Measurements from ENCODE around the gene ABCB8. TPM values are rescaled to one million over a fixed set of nuclear protein-coding genes. Genes with fewer than 3 reads are reported as not detected.
A peak's percentile ranks its signal among the peaks of the same experiment; 100 is the strongest.
"Not testable (repeated sequence)": the region's sequence is repeated elsewhere in the genome, so short reads cannot be mapped to it uniquely, and the experiment has no call there.

The ABCB8 gene
- polyA plus RNA-seq, 1 donor = 19.9 TPM

DNA sequence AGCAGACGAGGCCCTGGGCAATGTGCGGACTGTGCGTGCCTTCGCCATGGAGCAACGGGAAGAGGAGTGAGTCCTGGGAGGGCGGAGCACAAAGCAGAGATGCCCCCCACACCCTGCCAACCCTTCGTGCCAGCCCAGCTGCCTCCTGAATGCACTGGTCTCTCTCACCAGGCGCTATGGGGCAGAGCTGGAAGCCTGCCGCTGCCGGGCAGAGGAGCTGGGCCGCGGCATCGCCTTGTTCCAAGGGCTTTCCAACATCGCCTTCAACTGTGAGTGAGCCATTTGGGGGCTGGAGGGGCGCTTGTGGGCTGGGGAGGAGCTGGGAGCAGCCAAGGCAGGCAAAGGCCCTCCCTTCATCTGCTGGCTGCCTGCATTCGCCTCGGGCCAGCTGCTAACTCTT is 7.7 kb downstream of the ABCB8 start:
- DNase-seq = no peak

DNA sequence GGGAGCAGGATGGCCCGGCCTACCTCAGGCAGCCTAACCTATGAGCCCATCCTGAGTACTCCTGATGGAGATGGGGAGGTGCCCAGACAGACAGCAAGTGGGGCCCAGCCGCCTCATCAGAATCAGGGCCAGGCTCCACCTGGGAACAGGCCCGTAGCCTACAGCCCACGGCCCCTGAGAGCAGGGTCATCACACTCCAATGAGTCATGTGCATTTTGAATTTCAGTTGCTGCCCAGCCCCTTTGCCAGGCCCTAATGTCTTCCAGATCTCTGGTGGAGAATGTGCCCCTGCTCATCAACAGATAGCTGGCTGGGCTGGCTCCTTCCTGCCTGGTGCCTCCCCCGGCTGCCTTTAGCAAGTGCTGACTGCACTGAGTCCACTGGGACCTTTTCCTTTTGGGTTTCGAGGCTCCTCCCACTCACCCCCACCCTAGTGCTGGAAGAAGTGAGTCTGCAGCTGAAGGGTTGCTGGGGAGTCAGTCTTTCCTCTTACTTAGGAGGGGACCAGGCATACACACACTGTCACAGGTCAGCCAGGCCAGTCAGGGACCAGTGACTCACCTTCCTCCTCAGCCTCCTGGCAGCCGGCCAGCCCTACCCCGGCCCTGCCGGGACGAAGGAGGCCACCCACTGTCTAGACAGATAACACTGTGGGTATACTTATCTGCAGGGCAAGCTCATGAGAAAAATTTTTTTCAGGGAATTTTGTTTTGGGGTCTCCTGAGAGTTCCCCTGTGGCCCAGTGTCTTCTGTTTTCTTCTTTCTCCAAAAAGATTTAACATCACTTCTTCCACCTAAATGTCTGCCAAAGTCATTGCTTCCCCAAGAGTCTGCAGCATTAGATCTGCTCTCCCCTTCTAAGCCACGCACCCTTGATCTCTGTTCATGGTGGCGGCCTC is 10.9 kb downstream of the ABCB8 start:
- no peak for DNase-seq

DNA sequence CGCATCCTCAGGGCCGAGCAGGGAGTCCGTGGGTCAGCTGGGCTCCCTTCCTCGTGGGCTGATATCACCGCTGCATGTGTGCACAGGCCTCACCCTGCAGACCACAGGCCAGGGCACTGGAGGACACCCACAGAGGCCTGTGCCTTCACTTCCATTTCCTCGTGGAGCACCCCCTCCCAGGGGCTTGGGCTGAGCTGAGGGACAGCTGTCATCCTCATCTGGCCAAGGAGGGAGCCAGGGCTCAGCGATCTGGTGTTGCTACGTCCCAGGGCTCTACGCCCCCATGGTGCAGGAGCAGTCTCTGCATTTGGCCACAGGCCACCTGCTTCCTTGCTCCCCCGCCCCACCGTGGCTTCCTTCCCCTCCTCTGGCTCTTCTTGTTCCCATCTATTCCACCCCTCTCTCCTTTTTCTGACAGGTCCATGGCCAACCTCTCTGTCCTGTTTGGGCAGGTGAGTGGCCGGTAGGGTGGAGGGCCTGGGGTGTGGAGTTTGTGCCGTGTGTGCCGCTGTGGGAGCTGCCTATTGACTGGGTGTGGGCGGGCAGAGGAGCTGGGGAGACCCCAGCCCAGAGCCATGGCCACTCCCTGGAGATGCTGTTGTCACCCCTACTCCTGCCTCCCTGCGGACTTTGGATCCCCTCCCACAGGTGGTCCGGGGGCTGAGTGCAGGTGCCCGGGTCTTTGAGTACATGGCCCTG is 11.7 kb downstream of the ABCB8 start:
- no peak for DNase-seq

DNA sequence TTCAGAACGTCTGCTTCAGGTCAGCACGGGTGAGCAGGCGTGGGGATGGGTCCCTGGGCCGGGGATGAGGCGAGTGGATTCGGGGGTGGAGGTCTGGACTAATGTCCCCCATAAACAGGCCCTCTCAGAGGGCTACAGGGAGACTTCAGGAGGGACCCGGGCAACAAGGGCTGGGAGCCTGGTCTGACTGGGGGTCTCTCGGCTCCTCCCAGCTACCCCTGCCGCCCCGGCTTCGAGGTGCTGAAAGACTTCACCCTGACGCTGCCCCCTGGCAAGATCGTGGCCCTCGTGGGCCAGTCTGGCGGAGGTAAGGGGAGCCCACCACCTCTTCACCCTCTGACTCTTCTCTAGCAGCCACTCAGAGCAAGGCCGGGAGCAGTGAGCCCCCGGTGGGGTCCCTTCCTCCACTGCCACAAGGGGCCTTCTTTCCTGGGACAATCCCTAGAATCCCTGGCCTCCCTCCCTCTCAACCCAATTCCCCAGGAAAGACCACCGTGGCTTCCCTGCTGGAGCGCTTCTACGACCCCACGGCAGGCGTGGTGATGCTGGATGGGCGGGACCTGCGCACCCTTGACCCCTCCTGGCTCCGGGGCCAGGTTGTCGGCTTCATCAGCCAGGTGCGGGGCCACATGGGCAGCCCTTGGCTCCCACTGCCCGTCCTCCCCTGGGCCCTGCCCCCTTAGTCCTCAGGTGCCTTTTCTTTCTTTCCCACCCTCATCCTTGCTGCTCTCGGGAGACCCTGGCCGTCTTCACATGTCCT is 12.5 kb downstream of the ABCB8 start:
- DNase-seq = no peak

DNA sequence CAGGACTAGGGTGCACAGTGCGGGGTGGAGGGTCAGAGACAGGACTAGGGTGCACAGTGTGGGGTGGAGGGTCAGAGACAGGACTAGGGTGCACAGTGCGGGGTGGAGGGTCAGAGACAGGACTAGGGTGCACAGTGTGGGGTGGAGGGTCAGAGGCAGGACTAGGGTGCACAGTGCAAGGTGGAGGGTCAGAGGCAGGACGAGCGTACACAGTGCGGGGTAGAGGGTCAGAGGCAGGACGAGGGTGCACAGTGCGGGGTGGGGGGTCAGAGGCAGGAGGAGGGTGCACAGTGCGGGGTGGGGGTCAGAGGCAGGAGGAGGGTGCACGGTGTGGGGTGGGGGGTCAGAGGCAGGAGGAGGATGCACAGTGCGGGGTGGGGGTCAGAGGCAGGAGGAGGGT is 15.2 kb downstream of the ABCB8 start:
- not testable (repeated sequence) for DNase-seq

DNA sequence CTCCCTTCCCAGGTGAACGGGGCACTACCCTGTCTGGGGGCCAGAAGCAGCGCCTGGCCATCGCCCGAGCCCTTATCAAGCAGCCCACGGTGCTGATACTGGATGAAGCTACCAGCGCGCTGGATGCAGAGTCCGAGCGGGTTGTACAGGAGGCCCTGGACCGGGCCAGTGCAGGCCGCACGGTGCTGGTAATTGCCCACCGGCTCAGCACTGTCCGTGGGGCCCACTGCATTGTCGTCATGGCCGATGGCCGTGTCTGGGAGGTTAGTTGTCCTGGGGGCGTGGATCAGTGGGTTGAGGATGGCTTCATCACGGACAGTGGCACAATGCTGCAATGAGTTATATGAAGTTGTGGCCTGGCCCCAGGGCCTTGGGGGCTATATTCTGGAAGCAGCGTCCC is 15.7 kb downstream of the ABCB8 start:
- no peak for DNase-seq

DNA sequence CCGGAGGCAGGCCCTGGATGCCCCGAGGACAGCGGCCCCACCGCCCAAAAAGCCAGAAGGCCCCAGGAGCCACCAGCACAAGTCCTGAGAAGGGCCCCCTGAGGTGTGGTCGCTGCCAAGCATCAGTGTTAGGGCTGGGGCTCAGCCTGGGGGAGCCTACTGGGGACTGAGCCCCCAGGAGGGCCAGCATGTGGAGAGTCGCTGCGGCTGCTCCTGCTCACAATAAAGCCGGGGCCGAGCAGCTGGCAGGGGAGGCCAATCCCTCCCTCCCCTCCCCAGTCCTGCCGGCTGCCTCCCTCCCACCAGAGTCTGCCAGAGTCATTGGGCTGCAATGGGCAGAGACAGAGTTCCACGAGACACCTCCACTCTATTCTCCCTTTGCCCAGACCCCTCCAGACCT is 17.0 kb downstream of the ABCB8 start:
- no peak for DNase-seq

DNA sequence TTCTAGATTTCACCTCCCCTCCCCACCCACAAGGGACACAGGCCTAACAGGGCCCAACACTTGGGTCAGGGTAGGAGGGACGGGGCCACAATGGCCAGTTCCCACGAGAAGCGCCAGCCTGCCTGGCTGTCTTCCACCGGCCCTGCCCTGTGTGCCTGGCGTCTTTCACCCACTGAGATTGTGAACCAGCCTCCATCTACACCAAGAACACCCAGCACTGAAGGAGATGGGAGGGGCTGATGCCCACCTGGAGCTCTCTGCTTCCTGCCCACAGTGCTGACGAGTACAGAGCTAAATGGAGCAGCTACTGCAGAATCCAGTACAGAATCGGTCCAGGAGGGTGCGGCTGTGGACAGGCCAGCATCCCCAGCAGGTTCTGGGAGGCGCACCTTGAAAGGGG is 17.7 kb downstream of the ABCB8 start:
- no peak for DNase-seq

DNA sequence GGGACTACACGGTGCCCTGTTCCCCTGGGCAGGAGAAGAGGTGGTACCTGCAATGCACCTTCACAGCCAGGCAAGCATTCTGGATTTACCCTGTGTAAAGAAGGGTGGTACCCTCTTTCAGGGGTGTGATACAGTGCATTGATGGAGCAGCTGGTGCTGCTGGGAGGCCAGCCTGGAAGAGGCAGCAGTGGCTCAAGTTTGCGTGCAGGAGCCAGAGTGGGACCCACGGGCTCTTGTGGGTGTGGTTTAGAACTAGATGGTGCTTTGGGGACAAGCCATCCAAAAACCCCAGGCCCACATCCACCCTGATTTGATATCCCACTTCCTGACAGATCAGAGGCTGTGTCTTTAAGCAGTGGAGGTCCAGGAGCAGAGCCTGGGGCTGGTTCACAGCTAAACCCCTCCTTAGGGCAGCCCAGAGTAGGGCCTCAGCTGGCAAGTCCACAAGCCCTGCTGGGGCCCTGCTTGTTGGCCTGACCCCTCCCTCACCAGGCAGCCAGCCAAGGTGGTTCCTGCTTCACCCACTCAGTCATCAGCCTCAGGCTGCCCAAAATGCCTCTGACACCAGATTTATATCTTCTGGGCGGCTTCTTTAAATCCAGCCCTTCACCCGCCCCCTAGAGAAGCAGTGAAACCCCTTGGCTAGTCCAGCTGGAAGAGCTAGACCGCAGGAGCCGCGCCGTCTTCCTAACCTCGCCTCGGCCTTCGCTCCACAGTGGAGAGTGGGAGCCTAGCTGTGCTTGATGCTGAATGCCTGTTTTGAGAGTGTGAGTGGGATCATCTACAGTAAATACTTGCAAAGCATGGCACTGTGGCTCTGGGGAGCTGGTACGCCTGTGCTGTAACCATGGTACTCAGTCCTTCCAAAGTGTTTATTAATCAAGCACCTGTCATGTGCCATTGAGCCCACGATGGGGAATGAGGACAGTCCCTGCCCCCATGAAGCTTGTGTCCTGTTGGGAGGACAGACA is 18.6 kb downstream of the ABCB8 start:
- no peak for DNase-seq

DNA sequence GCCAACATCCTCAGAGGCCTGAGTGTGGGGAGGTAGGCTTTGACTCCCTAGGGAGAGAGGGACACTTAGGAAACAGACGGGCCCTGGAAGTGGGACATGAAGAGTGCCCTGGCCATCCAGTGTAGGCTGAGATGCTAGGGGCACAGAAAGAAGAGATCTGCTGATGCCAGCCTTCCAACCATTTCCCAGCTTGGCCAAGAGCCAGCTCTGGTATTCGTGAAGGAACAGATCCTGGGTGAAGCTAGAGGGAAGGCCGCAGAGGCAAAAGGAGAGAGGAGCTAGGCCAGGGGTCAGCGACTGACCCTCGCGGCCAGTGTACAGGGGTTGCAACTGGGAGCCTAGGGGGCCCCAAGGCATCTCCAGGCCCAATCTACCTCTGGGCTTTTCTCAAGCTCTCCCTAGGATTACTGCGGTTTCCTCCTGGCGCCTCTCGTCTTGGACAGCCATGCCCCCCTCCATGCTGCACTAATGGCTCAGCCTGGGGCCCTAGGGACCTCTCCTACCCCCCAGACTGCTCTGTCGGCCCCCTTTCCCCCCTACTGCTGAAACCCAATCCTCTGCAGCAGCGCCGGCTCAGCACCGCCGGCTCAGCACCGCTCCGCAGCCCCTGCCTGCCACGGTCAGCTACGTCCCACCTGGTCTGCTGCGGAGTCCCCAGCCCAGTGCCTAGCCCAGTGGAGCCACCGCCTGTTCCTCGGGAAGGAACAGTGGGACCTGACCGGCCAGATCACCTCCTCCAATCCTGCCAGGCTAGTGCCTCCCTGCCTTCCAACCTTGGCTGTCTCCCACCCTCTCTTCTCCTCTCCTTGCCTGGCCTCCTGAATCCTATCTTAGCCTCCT is 19.9 kb downstream of the ABCB8 start, which contains the start of gene ASIC3:
Gene ASIC3, plus strand, starts transcription at position 556 of the 840 bp plus-strand sequence. CDS start 355 bp downstream, outside the sequence.
- DNase-seq = no peak

DNA sequence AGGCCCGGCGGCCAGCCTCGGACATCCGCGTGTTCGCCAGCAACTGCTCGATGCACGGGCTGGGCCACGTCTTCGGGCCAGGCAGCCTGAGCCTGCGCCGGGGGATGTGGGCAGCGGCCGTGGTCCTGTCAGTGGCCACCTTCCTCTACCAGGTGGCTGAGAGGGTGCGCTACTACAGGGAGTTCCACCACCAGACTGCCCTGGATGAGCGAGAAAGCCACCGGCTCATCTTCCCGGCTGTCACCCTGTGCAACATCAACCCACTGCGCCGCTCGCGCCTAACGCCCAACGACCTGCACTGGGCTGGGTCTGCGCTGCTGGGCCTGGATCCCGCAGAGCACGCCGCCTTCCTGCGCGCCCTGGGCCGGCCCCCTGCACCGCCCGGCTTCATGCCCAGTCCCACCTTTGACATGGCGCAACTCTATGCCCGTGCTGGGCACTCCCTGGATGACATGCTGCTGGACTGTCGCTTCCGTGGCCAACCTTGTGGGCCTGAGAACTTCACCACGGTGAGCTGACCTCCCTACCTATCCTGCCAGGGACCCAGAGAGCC is 20.7 kb downstream of the ABCB8 start:
- DNase-seq = no peak

DNA sequence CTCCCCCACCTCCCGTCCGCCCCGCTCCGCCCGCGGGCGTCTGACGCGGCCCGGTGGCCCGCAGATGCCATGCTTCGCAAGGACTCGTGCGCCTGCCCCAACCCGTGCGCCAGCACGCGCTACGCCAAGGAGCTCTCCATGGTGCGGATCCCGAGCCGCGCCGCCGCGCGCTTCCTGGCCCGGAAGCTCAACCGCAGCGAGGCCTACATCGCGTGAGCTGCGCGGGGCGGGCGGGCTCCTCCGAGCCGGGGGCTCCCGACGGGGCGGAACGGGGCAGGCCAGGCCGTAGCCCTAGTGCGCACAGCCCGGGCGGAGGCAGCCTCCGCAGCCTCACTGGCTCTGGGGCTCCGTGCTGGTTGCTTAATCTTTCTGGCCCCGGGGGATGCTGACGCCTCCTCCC is 22.9 kb downstream of the ABCB8 start:
- DNase-seq = peak; percentile 81

DNA sequence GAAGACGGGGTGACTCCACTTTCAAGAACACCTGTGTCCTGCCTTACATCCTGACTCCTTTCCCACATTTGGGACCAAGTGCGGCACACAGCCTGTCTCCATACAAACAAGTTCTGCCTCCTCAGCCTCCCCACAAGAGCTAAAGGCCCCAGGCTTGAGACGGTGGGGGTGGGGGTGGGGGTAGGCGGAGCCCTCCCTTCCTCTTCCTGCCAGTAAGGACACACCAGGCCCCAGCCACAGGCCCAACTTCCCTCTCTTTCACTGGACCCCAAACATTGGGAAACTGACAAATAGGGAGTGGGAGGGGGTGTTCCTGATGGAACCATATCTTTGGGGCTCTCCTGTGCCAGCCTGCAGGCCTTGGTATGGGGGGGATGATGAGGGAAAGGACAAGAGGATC is 24.8 kb downstream of the ABCB8 start:
- DNase-seq = no peak

DNA sequence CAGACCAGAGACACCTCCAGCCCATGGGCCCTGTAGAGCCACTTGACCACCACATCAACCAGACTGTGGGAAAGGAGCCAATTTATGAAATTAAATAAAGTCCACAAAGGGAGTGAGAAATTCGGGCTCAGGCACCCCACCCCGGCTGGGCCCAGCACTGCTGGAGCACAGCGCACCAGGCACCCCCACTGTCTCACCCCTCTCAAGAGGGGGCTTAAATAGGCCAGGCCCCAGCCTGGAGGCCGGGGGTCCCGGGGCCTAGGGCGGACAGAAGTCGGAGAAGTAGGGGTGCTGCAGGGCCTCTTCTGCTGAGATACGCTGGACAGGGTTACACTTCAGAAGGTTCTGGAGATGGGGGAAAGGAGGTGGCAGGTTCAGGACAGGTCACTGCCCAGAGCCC is 25.5 kb downstream of the ABCB8 start:
- DNase-seq = no peak

DNA sequence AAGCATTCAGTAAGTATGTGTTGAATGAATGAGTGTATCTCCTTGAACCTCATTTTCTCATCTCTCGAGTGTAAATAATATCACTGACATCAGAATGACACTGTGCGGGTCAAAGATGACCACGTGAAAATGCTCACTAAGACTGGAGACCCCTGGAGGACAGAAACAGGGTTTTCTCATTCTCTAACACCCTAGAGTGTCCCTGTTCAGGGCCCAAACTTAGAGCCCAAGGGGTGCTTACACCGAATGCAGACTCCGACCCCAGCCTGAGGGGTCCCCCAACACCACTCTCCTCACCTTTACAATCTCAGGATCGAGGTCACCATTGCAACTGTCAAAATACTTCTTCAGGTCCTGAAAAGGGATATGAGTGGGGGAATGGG is 28.0 kb downstream of the ABCB8 start:
- DNase-seq = no peak

DNA sequence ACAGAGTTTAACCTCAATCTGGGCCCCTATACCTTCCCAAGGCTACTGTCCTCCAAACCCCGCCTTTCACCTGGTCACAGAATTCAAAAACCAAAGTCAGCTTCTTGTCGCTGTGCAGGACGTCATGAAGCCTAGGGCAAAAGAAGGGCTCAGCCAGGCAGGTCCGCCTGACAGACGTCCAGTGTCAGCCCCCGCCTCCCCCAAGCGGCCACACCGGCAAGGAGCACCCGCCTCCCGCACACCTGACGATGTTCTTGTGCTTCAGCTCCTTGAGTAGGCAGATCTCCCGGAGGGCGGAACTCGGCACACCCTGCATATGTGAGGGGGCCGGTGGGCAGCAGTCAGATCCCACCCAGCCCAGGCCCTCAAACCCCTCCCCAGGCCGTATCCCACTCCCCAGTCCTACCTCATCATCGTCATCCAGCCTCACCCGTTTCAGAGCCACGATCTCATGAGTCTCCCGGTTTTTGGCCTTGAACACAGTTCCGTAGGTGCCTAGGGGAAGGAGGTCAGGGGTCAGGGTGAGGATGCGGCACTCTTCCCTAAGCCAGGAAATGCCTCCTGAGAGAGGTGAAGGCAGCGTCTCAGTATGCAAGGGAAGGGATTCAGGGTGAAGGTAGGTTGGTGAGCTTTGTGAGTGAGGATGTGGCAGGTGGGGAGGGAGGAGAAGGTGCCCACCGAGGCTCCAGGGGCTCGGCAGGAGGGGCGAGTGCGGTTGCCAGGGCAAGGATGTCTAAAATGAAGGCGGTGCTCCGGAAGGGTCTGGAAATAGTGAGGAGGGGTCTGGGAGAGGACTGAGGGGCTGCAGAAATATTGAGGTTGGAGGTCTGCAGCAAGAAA is 28.6 kb downstream of the ABCB8 start:
- DNase-seq = no peak

DNA sequence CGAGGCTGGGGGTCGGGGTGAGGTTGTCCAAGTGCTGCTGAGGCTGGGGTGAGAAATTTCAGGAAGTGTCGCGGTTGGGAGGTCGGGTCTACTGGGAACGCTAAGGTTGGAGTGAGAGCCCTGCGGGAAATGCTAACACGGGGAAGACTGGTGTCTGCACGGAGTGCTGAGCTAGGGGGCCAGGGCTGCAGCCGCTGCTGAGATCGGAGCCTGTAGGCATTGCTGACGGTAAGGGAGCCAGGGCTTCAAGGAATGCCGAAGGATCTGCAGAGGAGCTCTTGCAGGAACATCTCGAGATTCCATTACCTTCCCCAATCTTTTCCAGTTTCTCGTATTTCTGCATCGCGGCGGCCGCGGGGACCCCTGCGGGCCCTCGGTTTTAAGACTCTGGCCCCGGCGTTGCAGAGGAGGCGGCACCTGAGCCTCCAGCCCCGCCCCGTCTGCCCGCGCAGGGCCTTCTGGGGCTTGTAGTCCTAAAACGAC is 29.3 kb downstream of the ABCB8 start, which contains the start of gene CDK5:
Gene CDK5, minus strand, starts transcription at position 392 of the 483 bp plus-strand sequence. Its CDS starts 49 bp downstream, at position 343.
- no peak for DNase-seq

DNA sequence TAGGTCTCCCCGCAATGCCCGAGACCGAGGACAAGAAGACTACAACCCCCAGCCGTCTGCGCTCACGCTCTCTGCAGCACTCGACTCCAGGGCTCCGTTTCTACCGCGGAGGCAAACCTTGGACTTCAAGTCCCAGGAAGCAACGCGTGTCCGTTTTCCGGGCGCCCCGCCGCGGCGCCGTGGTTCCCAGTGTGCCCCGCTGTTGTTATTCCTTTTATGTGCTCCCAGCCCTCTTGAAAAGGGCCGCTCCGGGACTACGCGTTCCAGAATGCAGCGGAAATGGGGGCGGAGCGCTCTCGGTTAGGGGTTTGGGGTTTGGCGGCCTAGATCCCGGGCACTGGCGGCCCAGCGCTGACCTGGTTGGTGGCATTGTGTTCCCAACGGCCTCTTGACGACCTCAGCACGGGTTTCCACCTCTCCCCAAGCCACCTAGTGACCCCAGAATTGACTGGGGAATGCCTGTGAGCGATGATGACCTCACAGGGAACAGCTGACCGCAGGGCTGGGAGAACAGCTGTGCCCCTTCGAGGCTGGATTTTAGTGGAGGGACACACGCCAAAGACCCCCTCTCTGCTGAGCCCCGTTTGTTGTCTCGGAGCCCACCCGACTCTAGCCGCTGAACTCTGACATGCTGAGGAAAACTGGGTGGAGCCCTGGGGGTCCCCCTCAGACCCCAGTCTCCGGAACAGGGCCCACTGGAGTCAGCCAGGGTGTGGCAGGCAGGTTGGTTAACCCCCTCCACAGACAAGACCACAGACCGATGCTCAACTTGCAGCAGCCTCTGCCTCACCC is 29.9 kb downstream of the ABCB8 start:
- DNase-seq = peak; percentile 99

Measured in hindlimb muscle (tissue), 1 donor.